Heart left ventricle (tissue), 13 donors: ENCODE measurements around the gene FLT4.

Source experiments
- POLR2A ChIP-seq, 2 donors: fragments of 450-650 bp; IDR thresholded peaks; one replicate each; pipeline ENCODE4 v1.6.1; 2017; ENCODE audit warnings: antibody characterized with exemption in 2 of 2, mild to moderate bottlenecking in 2 of 2, moderate library complexity in 2 of 2
- TF ChIP-seq, protein P1 (sequence below), 12 donors: fragments of 200-600 bp; sonication (generic) in 4 of 12; IDR thresholded peaks; one replicate each; pipeline versions ENCODE4 v1.5.0 to v1.8.0; 2018 to 2022; ENCODE audit warnings: antibody characterized with exemption in 12 of 12, mild to moderate bottlenecking in 5 of 12
- donor health status: ischemic (EF 13 %, LVEDD 7.1; RV severe dilation, severe dysfunction).
- donor health status: DM: no; HTN: yes; CAD: no.
- donor health status: DM: no; HTN: no; CAD: no.
- donor health status: ischemic (EF 25% LVEDD 6.9; RV normal size, moderate dysfunction).
- donor health status: ischemic (EF 25% LVEDD 5.7; RV mildly dilated, moderate dysfunction).
- donor health status: ischemic (EF 35%, LVEDD 5.7; RV mildly dilated, moderate dysfunction).
- donor health status: nonischemic (EF 11% LVEDD 7.7; RV severe dilation, severe dysfunction).
- donor health status: DM: yes; HTN: yes; CAD: no.
- donor health status: PGD.
- donor health status: ischemic (EF 29% LVEDD 5.4; RV normal size, mild dysfunction).
- donor health status: nonischemic (EF 23%, LVEDD 6.1; RV moderate dilation, normal function).

DNA sequence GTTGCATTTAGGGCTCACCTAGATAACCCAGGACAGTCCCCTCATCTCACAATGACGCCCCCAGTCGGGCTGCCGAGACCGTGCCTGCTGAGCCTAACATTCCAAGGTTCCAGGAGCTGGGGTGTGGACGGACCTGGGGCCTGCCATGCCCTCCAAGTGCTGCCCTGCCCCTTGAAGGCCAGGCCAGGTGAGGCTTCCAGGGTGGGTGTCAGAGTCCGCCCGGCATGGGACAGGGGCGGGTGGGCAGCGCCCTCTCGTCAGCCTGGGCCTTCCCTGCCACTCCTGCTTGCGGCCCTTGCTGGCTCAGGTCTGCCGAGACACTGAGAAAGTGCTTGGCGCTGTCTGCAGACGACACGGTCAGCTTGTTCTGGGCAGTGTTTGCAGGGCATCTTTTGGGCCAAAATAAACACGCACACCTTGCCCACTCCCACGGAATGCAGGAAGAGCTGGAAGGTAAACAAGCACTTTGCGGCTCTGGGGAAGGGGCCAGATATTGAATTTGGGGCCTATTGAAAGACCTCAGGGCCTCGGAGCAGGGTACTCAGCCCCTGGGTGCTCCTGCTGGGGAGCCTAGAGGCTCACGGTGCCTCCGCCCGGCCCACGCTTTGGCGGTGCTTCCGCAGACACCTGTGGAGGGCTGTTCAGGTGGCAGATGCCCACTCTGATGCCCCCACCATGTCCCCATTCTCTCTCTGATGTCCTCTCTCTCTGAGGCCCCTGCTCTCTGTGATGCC, 53.9 kb downstream of the FLT4 start:
- no peak for TF ChIP-seq POLR2A (IDR thresholded peaks at IDR 0.05)
- TF ChIP-seq, protein P1, sequence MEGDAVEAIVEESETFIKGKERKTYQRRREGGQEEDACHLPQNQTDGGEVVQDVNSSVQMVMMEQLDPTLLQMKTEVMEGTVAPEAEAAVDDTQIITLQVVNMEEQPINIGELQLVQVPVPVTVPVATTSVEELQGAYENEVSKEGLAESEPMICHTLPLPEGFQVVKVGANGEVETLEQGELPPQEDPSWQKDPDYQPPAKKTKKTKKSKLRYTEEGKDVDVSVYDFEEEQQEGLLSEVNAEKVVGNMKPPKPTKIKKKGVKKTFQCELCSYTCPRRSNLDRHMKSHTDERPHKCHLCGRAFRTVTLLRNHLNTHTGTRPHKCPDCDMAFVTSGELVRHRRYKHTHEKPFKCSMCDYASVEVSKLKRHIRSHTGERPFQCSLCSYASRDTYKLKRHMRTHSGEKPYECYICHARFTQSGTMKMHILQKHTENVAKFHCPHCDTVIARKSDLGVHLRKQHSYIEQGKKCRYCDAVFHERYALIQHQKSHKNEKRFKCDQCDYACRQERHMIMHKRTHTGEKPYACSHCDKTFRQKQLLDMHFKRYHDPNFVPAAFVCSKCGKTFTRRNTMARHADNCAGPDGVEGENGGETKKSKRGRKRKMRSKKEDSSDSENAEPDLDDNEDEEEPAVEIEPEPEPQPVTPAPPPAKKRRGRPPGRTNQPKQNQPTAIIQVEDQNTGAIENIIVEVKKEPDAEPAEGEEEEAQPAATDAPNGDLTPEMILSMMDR (IDR thresholded peaks at IDR 0.05): no peak
